ENCODE data around the gene PCDH18.

DNA sequence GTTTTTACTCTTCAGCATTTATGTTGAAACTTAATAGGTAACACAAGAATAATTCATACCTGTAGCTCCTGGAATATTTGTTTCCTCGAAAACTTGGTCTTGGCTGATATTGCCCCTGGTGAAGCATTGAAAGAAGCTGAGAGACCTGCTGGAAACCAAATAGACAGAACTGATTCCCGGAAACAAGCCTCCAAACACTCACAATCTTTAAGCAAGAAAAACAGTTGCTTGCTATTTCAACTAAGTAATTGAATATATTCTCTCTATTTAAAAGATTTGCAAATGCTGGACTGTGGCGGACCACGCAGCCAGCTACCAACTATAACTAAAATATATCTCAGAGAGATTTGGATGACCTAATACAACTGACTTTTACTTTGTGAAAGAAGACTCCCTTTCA lies 3.6 kb downstream of the PCDH18 start:
- TF ChIP-seq, protein P1, sequence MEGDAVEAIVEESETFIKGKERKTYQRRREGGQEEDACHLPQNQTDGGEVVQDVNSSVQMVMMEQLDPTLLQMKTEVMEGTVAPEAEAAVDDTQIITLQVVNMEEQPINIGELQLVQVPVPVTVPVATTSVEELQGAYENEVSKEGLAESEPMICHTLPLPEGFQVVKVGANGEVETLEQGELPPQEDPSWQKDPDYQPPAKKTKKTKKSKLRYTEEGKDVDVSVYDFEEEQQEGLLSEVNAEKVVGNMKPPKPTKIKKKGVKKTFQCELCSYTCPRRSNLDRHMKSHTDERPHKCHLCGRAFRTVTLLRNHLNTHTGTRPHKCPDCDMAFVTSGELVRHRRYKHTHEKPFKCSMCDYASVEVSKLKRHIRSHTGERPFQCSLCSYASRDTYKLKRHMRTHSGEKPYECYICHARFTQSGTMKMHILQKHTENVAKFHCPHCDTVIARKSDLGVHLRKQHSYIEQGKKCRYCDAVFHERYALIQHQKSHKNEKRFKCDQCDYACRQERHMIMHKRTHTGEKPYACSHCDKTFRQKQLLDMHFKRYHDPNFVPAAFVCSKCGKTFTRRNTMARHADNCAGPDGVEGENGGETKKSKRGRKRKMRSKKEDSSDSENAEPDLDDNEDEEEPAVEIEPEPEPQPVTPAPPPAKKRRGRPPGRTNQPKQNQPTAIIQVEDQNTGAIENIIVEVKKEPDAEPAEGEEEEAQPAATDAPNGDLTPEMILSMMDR (conservative IDR thresholded peaks at IDR 0.05): no peak
- TF ChIP-seq ZFX (IDR thresholded peaks at IDR 0.05): no peak
